Suprapubic skin (tissue), 4 donors: ENCODE data around the gene LPIN3. TPM values are rescaled to one million over a fixed set of nuclear protein-coding genes. Genes with fewer than 3 reads are reported as not detected.
A peak's percentile ranks its signal among the peaks of the same experiment; 100 is the strongest.

Experiments used
- DNase-seq, 2 donors: peaks; one replicate each; pipeline ENCODE4 v3.0.0-alpha.2; 2019; ENCODE audit warnings: low spot score in 2 of 2
- H3K27ac ChIP-seq: fragments of 200-600 bp; sonication (generic); one replicate; pipeline ENCODE4 v1.5.1; 2019
- H3K27me3 ChIP-seq: fragments of 200-600 bp; sonication (generic); one replicate; pipeline ENCODE4 v1.5.1; 2019
- H3K36me3 ChIP-seq: fragments of 200-600 bp; sonication (generic); one replicate; pipeline ENCODE4 v1.5.1; 2019
- H3K4me1 ChIP-seq: fragments of 200-600 bp; sonication (generic); one replicate; pipeline ENCODE4 v1.5.1; 2019
- H3K4me3 ChIP-seq: fragments of 200-600 bp; sonication (generic); one replicate; pipeline ENCODE4 v1.5.1; 2019; ENCODE audit warnings: mild to moderate bottlenecking
- H3K9me3 ChIP-seq: fragments of 200-600 bp; sonication (generic); one replicate; pipeline ENCODE4 v1.5.1; 2019
- CTCF ChIP-seq, 2 donors: fragments of 200-600 bp in 1 of 2; fragments of 450-650 bp in 1 of 2; sonication (generic) in 1 of 2; IDR thresholded peaks; one replicate each; pipeline ENCODE4 v1.5.1; 2016 to 2019; ENCODE audit warnings: antibody characterized with exemption in 2 of 2, mild to moderate bottlenecking in 1 of 2, moderate library complexity in 1 of 2
- EP300 ChIP-seq: sonication (generic); formaldehyde crosslinking; IDR thresholded peaks from one replicate; pipeline ENCODE4 v1.6.1; 2017; ENCODE audit warnings: antibody characterized with exemption
- POLR2A ChIP-seq, 2 donors: fragments of 450-650 bp; IDR thresholded peaks; one replicate each; pipeline ENCODE4 v1.6.1; 2017; ENCODE audit warnings: antibody characterized with exemption in 2 of 2, mild to moderate bottlenecking in 2 of 2, moderate library complexity in 2 of 2
- POLR2AphosphoS5 ChIP-seq, 3 donors: sonication (generic); formaldehyde crosslinking; IDR thresholded peaks; one replicate each; pipeline ENCODE4 v1.6.1; 2017; ENCODE audit warnings: antibody characterized with exemption in 3 of 3
- WGBS: methylation state at CpG from one replicate; pipeline ENCODE4 v1.1.5; 2018; 5-methylcytosine and 5-hydroxymethylcytosine counted together
- total RNA-seq, 4 donors: library from RNA; depleted of rRNA; stranded (reverse); fragments of >200 nt; gene quantifications; one replicate each; pipeline ENCODE4 v1.1.0, GENCODE V29; 2016

The LPIN3 gene
- total RNA-seq, 4 donors from 2014 or later, result 74.6 to 213 (median 85.2) TPM

- DNase-seq, result no peak
- H3K9me3 ChIP-seq, result no peaks in the 10 kb centered on the region
- H3K4me3 ChIP-seq, result no peak overlapping the region
- no peaks in the 10 kb centered on the region for H3K27me3 ChIP-seq
- H3K27ac ChIP-seq, result no peak overlapping the region
- peaks cover 63% of the 10 kb centered on the region for H3K4me1 ChIP-seq
- no peaks in the 10 kb centered on the region for H3K36me3 ChIP-seq
- TF ChIP-seq POLR2A (IDR thresholded peaks at IDR 0.05), result no peak
- no peak for TF ChIP-seq POLR2AphosphoS5 (IDR thresholded peaks at IDR 0.05)
- no peak for TF ChIP-seq CTCF (IDR thresholded peaks at IDR 0.05)
- no peak for TF ChIP-seq EP300
- WGBS, result 61% methylated on average over 10 of the region's 10 CpGs
Observed at GRCh38 chr20:41391587-41392001, 51.0 kb downstream of the LPIN3 start.

DNA sequence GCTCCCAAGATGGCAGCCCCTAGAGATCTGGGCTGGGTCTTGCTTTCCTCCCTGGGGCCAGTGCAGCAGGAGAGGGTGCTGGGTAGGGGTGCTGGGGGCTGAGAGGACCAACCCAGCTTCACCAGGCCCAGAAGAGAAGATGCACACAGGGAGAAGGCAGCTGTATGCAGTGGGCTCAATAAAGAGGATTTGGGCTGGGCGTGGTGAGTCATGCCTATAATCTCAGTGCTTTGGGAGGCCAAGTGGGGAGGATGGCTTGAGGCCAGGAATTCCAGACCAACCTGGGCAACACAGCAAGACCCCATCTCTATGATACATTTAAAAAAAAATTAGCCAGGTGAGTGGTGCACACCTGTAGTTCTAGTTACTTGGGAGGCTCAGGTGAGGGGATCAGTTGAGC is 51.7 kb downstream of the LPIN3 start:
- H3K36me3 ChIP-seq, result no peaks in the 10 kb centered on the region
- no peak for TF ChIP-seq POLR2A (IDR thresholded peaks at IDR 0.05)
- no peak for TF ChIP-seq POLR2AphosphoS5 (IDR thresholded peaks at IDR 0.05)
- no peak for TF ChIP-seq CTCF (IDR thresholded peaks at IDR 0.05)
- no peak for TF ChIP-seq EP300
- H3K27me3 ChIP-seq, result no peaks in the 10 kb centered on the region
- no peaks in the 10 kb centered on the region for H3K9me3 ChIP-seq
- H3K27ac ChIP-seq, result peak overlapping the region; percentile 71
- no peak overlapping the region for H3K4me3 ChIP-seq
- peaks cover 58% of the 10 kb centered on the region for H3K4me1 ChIP-seq
- no peak for DNase-seq
- WGBS, result 94% methylated on average over 1 of the region's 1 CpG

- 31% methylated on average over 9 of the region's 12 CpGs for WGBS
- Histone ChIP-seq H3K4me1 (peaks cover 57% of the 10 kb centered on the region), H3K9me3 (no peaks in the 10 kb centered on the region), H3K4me3 (no peak overlapping the region), H3K27me3 (no peaks in the 10 kb centered on the region), H3K36me3 (no peaks in the 10 kb centered on the region), H3K27ac (peak overlapping the region; percentile 71)
- DNase-seq, result no peak
- TF ChIP-seq EP300 (no peak), CTCF (IDR thresholded peaks at IDR 0.05) (no peak), POLR2A (IDR thresholded peaks at IDR 0.05) (no peak), POLR2AphosphoS5 (IDR thresholded peaks at IDR 0.05) (no peak)
Observed at GRCh38 chr20:41392871-41393704, 52.5 kb downstream of the LPIN3 start.

DNA sequence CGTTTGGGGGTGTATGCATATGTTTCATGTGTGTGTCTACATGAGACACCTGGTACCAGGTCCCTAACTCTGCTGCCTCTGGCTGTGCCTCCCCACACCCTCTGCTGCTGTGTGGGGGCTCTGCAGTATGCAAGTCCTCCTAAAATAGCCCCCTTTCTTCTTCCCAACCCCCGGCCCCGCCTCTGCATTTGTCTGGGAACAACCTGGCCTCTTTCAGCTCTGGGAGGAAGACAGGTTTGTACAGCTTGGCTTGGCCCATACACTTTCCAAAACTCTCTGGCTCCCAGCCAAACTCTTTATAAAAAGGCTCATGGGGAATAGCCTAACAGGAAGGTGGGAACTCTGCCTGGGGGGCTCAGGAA is 53.1 kb downstream of the LPIN3 start:
- Histone ChIP-seq H3K27ac (peak overlapping the region; percentile 71), H3K27me3 (no peaks in the 10 kb centered on the region), H3K4me1 (peaks cover 63% of the 10 kb centered on the region), H3K36me3 (no peaks in the 10 kb centered on the region), H3K9me3 (no peaks in the 10 kb centered on the region), H3K4me3 (no peak overlapping the region)
- TF ChIP-seq POLR2A (IDR thresholded peaks at IDR 0.05) (no peak), CTCF (IDR thresholded peaks at IDR 0.05) (no peak), POLR2AphosphoS5 (IDR thresholded peaks at IDR 0.05) (no peak), EP300 (no peak)
- WGBS, result 52% methylated on average over 3 of the region's 3 CpGs
- no peak for DNase-seq

DNA sequence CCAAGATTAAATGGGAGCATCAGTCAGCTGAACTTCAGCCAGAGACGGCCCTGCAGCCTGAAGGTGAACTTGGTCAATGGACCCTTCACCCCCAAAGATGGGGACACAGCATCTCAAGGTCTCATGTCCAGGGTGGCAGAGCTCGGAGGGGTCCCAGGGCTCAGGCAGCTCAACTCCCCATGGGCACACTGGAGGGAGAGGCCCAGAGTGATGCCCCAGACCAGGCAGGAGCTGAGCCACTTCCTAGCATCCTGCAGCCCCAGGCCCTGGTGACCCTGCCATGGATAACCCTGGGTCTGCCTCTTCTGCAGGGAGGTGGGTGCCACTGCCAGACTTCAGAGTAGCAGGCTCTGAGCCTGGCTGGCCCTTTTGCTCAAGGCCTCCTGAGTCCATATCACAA is 53.5 kb downstream of the LPIN3 start:
- H3K27me3 ChIP-seq, result no peaks in the 10 kb centered on the region
- 100% methylated on average over 2 of the region's 2 CpGs for WGBS

More for the DNA sequence above, 53.5 kb downstream of the LPIN3 start:
- TF ChIP-seq EP300, result no peak
- Histone ChIP-seq H3K9me3 (no peaks in the 10 kb centered on the region), H3K36me3 (no peaks in the 10 kb centered on the region), H3K4me1 (peaks cover 67% of the 10 kb centered on the region), H3K4me3 (no peak overlapping the region), H3K27ac (peak overlapping the region; percentile 71)
- no peak for DNase-seq
